DMS 273 treated with DMSO at 0.1 percent for 48 hours (cell line): Measurements from ENCODE around the gene USP47.
"Not testable (repeated sequence)": the region's sequence is repeated elsewhere in the genome, so short reads cannot be mapped to it uniquely, and the experiment has no call there.

ENCODE experiments used
- DNase-seq: peaks from one replicate; lab custom pipeline; 2025; lab: John Stamatoyannopoulos, UW

The USP47 gene

GRCh38 chr11:11831406-11831805, 10.4 kb upstream of the USP47 start:
- DNase-seq: not testable (repeated sequence)

- DNase-seq: no peak
These were observed 5.0 kb upstream of the USP47 start for GRCh38 chr11:11836676-11837231.

GRCh38 chr11:11839718-11840117, 2.1 kb upstream of the USP47 start:
- DNase-seq: no peak

GRCh38 chr11:11841116-11841722, 553 bp upstream of the USP47 start:
- no peak for DNase-seq

GRCh38 chr11:11842421-11843008, 743 bp downstream of the USP47 start:
- DNase-seq: peak; percentile 53

GRCh38 chr11:11843211-11843621, 1.4 kb downstream of the USP47 start:
- no peak for DNase-seq

- no peak for DNase-seq
These were observed 1.9 kb downstream of the USP47 start for GRCh38 chr11:11843642-11844041.

- DNase-seq: no peak
These were observed 2.5 kb downstream of the USP47 start for GRCh38 chr11:11844272-11844671.

GRCh38 chr11:11845071-11845470, 3.3 kb downstream of the USP47 start:
- DNase-seq: no peak

GRCh38 chr11:11845551-11845950, 3.8 kb downstream of the USP47 start:
- DNase-seq: no peak

GRCh38 chr11:11847082-11847481, 5.3 kb downstream of the USP47 start:
- DNase-seq: no peak

GRCh38 chr11:11848891-11849746, 7.3 kb downstream of the USP47 start:
- DNase-seq: no peak

- DNase-seq: no peak
These were observed 8.9 kb downstream of the USP47 start for GRCh38 chr11:11850668-11851067.

GRCh38 chr11:11856638-11857037, 14.9 kb downstream of the USP47 start:
- DNase-seq: no peak

- DNase-seq: no peak
These were observed 16.0 kb downstream of the USP47 start for GRCh38 chr11:11857769-11858168.

GRCh38 chr11:11858676-11859075, 16.9 kb downstream of the USP47 start:
- DNase-seq: no peak

- no peak for DNase-seq
These were observed 18.6 kb downstream of the USP47 start for GRCh38 chr11:11860103-11860979.

GRCh38 chr11:11862999-11863398, 21.2 kb downstream of the USP47 start:
- no peak for DNase-seq

GRCh38 chr11:11864332-11864731, 22.6 kb downstream of the USP47 start:
- no peak for DNase-seq

- no peak for DNase-seq
These were observed 23.0 kb downstream of the USP47 start for GRCh38 chr11:11864803-11865202.

GRCh38 chr11:11865449-11865848, 23.7 kb downstream of the USP47 start:
- no peak for DNase-seq

GRCh38 chr11:11866203-11866602, 24.4 kb downstream of the USP47 start:
- no peak for DNase-seq
